Measurements from ENCODE around the gene SEPTIN7.
"Not testable (repeated sequence)": the region's sequence is repeated elsewhere in the genome, so short reads cannot be mapped to it uniquely, and the experiment has no call there.

The SEPTIN7 gene

GRCh38 chr7:35800718-35801391, at the start of gene SEPTIN7:
Gene SEPTIN7, plus strand, starts transcription at chr7:35801057. Its CDS starts 153 bp downstream, at chr7:35801210.
- peak; percentile 96 for DNase-seq

- no peak for DNase-seq
Measured at GRCh38 chr7:35752742-35753141, 48.1 kb upstream of the SEPTIN7 start.

DNA sequence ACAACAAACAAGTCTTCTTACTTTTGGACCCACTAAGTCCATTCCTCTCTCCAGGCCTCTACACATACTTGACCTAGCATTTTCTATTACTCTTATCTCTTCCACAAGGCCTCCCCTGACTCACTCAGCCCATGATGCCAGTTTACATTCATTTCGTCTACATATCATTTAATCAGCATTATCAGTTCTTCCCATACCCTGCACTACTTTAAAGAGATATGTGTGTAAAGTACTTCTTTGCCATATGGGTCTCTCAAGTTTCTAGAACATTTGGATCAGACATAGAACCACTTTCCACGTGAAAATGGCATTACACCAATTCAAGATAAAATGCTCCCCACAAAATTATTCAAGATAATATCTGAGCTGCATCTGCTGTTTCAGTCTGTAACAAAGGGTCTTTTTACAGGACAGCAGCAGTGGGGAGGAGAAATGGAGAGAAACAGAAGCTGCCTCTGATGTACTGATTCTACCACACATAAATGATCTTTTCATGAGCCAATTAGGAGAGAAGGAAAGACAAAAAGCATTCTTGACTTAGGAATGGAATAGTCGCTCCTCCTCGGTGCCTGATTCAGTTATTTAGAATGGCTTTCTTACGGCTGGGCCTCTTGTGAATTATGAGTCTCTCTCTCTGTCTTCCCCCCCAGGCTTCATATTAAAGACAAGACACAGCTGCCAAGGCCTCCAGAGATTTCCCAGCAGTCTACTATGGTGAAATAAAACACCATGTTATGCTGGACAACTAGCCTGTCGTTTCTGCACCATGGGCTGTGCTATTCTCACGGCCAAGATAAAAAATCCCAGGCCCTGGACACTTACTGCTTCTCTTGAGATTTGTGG, 46.9 kb upstream of the SEPTIN7 start:
- DNase-seq = no peak

- DNase-seq = no peak
Measured at GRCh38 chr7:35754741-35755140, 46.1 kb upstream of the SEPTIN7 start.

- no peak for DNase-seq
Measured at GRCh38 chr7:35755711-35756110, 45.1 kb upstream of the SEPTIN7 start.

- DNase-seq = not testable (repeated sequence)
Measured at GRCh38 chr7:35756453-35756852, 44.4 kb upstream of the SEPTIN7 start.

- no peak for DNase-seq
Measured at GRCh38 chr7:35757574-35757973, 43.3 kb upstream of the SEPTIN7 start.

GRCh38 chr7:35758421-35758820, 42.4 kb upstream of the SEPTIN7 start:
- DNase-seq = no peak

DNA sequence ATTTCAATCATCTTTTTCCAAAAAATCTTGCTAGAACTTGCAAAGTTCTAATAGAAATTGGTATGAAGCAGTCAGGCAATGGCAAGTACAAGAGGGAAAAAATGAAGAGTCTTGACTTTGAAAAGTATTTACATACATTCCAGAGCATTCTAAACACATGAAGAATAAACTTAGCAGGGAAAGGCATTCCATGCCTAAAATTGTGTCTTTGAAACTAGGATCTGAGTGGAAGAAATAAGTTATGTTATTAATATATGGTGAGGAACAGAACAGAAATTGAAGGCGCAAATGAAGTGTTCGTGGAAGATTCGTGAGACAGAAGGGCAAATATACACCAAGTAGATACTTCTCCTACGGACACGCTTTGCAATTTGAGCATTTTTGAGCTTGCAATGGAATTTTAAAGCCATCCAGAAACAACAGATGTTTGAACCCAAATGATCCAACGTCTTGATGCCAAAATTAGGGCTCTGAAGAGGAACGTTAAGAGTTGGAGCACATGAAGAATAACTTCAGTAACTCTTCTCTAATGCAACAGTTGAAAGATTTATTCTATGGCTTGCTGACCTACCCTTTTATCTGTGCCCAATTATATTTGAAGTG, 40.6 kb upstream of the SEPTIN7 start:
- no peak for DNase-seq

- no peak for DNase-seq
Measured at GRCh38 chr7:35761871-35762677, 38.8 kb upstream of the SEPTIN7 start.

- no peak for DNase-seq
Measured at GRCh38 chr7:35762781-35763180, 38.1 kb upstream of the SEPTIN7 start.

DNA sequence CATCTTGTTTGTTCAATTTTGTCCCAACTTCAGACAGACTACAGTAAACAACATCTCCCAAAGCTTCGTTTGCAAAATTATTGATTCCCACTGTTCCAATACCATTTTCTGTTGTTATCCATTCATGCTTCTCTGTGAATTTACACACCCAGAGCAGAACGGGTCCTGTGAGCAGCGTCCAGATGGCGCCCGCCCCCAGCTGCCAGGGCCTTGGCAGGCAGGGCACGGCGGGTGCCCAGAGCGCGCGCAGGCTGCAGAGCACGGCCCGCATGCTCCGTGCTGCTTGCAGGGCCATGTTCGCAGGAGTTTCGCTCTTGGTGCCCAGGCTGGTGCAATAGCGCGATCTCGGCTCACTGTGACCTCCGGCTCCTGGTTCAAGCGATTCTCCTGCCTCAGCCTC, 32.5 kb upstream of the SEPTIN7 start:
- no peak for DNase-seq

DNA sequence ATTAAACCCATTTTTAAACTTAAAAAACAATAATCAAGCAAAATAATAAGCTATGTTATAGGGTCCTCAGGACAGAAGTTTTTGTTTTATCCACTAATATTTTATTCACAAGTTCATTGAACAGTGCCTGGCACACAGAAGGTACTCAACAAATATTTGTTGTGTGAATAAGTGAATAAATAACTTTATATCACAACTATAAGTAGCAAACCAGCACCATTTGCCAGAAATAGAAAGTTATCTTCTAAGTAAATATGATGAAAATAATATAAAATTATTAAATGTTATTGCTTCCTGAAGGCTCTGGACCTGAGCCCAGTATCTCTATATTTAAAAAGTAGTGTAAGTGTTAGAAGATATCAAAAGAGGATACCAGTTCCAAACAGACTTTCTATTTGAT, 29.1 kb upstream of the SEPTIN7 start:
- DNase-seq = no peak

GRCh38 chr7:35773994-35774393, 26.9 kb upstream of the SEPTIN7 start:
- no peak for DNase-seq

- DNase-seq = no peak
Measured at GRCh38 chr7:35776686-35777085, 24.2 kb upstream of the SEPTIN7 start.

- DNase-seq = no peak
Measured at GRCh38 chr7:35777121-35777520, 23.7 kb upstream of the SEPTIN7 start.

GRCh38 chr7:35780070-35780469, 20.8 kb upstream of the SEPTIN7 start:
- no peak for DNase-seq

DNA sequence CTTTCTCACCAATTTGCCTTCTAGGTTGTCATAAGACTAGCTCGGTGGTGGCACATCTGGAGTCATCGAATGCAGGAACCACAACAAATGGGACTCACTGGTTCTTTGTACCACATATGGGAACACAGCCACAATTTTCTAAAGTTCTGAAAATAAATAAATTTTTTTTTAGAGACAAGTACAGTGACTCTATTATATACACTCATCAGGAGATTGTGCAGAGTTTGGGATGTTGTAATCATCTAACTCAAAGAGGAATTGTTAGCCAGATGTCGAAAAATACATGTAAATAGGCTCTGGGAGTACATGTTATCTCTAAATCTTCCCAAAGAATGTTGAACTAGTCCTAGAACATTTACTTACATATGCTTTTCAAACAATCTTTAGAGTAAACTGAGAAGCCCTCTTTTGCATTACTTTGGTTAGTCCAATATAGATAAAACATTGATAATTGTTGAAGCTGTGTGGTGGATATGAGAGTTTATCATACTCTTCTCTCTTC, 19.6 kb upstream of the SEPTIN7 start:
- no peak for DNase-seq

GRCh38 chr7:35781767-35782515, 18.9 kb upstream of the SEPTIN7 start:
- DNase-seq = no peak

DNA sequence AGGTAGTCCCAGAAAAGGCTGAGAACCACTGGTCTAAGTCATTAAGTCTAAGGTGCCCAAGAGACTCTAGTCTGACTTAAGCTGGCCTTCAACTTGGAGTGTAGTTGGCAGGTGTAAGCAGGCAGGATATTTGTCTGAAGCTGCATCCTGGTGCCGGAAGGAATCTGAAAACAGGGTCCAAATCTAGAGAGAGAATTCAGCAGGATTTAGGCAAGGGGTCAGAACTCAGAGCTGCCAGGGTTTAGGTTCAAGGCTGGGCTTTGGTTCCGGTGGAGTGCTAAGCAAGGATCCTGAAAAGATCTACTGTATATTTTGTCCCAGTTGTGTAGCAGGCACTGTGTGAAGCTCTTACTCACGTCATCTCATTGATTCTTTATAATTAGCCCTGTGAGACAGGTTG, 16.5 kb upstream of the SEPTIN7 start:
- no peak for DNase-seq

DNA sequence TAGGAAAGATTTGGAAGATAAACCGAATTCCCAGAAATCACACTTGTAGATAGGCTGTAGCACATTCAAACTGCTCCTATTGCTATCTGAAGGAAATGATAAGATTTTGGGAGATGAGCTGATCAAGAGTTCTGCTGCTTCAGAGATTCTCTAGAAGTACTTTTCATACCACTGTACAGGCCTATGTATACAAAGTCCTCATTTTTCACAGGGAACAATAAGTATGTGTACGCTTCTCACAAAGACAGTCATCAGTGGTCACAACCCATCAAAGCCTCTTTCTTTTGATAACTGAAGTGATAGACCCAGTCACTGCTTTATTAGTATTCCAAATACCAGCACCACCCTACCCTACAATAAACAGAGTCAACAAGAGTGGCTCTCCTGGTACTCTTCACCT, 15.6 kb upstream of the SEPTIN7 start:
- no peak for DNase-seq

DNA sequence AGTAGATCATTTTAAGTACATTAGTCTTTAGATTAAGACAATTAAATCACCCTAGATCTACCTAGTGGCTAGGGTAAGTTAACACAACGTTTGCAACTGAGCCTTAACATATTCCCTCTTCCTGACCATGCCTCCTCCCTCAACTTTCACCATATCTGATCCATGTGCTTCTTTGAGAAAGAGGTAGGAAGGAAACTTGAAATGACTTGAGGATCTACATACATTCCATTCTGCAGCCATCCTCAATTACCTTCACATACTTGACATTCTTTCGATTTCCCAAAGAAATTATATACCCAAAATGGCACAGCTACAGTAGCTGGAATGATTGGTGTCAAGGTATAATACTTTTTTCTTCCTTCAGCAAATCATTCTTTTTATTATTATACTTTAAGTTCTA, 12.9 kb upstream of the SEPTIN7 start:
- DNase-seq = no peak

All from stimulated activated CD4-positive, alpha-beta T cell treated with anti-CD3 and anti-CD28 coated beads, Interleukin-12 subunit alpha, Interleukin-12 subunit beta, amount 100 ng/mL, for 4 hours (primary cell).